Suppressor macrophage treated with lipopolysaccharide for 1 hour (primary cell): ENCODE measurements around the gene PTPN5.

ENCODE experiments used
- DNase-seq, 3 donors: peaks; one replicate each; pipeline ENCODE4 v3.0.0-alpha.2; 2020 to 2022

PTPN5 gene

GRCh38 chr11:18736590-18737148, 54.9 kb downstream of the PTPN5 start:
- DNase-seq = no peak

DNA sequence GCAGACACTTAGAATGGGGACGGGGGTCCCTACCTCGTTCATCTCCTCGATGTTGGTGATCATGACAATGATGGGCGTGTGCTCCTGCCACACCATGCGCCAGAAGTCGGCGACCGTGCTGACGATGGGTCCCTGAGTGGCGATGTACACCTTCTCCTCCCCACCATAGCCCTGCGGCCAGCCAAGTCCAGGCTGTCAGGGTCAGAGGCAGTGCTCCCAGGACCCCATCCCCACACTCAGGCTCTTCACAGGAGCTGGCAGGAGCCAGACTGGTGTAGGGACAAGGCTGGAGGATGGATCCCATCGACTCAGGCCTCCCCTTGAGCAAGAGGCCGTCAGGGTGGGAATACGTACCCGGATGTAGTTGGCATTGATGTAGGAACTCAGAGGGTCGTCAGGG, 58.4 kb downstream of the PTPN5 start:
- DNase-seq = no peak

DNA sequence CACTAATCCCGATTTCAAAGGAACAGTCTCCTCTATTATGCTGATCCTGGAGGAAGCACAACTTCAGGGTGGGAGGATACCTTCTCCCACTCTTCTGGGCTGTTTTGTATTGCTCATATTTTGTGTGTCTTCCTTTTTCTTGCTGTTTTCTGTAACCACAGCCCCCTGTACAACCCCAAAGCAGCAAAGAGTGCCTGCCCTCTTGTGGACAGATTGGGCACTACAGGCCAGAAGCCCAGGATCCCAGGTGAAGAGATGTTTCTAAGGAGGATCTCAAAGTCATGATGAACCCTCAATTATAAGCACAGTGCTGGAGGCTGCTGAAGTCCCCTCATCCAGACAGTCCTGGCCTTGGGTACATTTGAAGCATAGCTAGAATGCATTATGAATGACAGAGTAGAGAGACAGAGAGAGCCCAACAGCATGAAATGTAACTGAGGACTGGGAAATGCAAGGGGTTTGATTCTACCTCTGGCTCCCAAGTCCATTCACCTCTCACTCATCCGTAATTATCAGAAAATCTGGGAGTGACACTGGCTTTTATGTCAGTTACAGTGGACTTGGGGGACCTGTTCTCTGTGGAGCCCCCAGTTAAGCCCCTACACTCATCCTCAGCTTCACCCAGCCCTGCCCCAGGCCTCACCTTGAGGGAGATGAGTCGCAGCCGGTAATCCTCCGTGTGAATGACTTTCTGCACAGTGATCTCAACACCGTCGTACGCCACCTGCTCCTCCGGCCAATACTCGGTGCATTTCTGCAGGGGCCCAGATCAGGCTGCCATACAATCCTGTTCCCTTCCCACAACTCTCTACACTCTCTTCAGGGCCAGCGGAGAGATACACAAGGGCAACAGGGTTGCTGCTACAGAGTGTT, 59.4 kb downstream of the PTPN5 start:
- DNase-seq = peak; percentile 53 to 66 (median 63)

DNA sequence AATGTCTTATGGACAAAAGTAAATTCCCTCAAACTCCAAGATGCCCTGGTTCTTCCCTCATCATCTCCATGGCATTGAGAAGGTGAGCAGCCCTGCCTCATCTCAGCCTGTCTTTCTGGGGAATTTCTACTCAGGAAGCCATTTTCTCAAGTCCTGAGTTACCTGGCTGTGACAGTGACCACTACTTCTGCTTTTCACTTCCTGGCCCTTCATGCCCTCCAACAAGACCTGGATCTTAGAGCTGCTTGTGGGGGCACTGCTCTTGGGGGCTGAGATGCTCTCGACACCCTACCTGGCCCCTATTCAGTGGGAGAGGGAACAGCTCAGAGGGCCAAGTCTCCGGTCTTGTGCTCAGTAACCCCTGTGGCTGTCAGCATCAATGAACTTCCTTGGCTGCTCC, 60.2 kb downstream of the PTPN5 start:
- no peak for DNase-seq

DNA sequence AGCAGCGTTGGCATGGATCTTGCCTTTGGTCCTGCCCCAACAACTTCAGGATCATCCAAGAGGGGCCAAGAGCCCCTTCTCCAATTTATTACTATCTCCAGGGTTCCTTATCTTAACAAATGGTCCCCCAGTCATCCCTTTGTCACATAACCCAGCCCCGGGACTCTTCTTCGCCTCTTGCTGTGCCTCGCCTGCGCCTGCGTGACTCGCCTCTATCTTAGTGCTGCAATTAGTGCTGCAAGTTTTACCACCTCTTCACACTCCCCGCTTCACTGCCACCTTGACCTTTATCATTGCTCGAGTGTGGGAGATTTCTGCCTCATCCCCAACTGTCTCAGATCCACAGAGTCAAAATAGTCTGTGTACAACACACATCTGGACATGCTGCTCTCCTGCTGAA, 61.6 kb downstream of the PTPN5 start:
- DNase-seq = no peak

DNA sequence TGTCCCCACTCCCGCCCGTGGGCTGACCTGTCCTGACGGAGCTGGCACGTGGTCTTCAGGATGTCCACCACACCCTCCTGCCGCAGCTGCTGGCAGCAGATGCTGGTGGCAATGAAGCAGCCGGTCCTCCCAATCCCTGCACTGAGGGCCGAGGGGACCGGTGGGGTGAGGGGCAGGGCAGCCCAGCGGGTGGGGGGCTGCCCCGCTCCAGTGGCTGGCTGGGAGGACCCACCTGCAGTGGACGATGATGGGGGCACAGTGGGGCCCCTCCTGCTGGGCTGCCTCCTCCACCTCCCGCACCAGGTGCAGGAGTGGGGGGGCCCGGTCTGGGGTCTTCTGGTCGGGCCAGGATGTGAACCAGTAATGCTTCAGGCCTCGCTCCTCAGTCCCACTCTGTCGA, 62.2 kb downstream of the PTPN5 start:
- DNase-seq = no peak

- no peak for DNase-seq
Observed at GRCh38 chr11:18728658-18729057, 62.9 kb downstream of the PTPN5 start.

DNA sequence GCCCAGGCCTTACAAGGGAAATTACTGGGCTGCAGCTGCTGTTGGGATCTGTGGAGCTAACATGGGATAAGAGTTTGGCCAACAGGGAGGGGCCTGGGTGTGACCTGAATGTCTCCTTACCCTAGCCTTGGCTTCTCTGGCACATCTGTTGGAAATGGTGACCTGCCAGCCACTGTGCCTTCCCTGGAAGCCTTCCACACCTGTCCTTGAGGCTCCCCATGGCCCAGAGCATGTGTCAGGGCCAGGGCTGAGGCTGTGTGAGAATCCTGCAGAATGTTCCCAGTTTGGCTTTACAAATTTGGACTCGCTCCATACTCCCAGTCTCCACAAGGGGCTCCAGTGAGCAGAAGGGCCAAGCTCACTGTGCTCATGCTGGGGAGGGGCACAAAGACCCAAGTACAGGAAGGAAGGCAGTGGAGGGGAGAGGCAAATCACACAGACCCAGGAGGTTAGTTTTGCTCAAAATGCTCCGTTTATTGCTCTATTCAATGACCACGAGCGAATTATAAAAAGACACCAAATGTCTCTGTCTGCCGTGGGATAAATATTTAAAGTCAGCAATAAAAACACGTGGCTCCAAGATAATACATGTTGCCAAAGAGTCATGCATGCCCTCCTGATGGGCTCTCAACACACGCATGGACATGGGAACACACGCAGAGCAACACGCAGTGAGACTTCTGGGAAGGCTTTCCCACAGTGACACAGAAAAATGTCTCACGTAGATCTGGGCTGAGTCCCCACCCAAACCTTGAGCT, 63.9 kb downstream of the PTPN5 start:
- peak; percentile 51 to 65 (median 60) for DNase-seq

DNA sequence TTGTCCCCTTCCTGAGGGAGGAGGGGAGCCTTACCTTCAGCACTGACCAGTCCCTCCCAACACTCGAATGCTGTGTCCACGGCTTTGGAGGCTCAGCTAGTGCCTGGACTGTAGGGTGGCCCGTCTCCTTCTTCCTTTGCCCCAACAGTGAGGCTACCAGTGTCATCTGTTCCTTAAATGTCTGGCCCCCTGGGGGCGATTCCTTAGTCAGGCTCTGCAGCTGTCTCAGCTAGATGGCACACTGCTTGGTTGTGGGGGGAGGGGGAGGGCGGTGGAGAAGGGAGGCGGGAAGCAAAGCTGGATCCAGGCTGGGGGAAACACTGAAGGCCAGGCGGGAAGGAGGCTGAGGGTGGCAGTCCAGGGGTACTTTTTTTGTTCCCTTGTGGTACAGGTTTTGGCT, 65.6 kb downstream of the PTPN5 start, which contains the start of gene IGSF22:
Gene IGSF22 (minus strand): TSS at position 149 of the 400 bp plus-strand sequence. CDS start 1,952 bp downstream, outside the sequence.
- no peak for DNase-seq

DNA sequence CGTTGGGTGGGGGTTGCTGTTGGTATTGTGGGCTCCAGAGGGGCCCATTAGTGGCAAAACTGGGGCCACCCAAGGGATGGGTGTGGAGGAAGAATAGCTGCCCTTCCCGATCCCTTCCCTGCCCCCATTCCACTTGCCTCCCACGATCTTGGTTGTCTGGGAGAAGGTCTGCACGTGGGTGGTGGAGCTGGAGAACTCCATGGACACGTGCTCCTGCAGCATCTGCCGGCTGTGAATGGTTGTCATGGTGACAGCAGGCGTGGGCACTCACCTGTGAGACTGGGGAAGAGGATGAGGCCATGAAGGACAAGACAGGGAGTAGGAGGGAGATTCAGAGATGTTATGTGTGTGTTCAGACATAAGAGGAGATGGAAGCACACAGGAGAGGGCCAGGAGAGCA, 67.6 kb downstream of the PTPN5 start:
- DNase-seq = no peak

DNA sequence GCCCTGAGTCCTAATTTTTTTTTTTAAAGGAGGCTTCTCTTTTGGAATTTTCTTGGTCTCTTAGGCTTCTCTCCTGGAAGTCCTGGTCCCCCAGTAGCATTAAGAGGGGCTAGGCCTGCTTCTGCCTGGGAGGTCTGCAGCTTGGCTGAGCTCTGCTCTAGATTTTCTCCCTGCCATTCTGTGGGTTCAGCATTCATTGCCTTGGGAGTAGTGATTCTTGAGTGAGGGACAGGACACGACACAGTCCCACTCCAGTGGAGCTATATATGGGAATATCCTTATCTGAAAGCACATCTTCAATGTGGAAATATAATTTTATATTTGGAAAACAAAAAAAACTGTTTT, 69.3 kb downstream of the PTPN5 start:
- DNase-seq = no peak

DNA sequence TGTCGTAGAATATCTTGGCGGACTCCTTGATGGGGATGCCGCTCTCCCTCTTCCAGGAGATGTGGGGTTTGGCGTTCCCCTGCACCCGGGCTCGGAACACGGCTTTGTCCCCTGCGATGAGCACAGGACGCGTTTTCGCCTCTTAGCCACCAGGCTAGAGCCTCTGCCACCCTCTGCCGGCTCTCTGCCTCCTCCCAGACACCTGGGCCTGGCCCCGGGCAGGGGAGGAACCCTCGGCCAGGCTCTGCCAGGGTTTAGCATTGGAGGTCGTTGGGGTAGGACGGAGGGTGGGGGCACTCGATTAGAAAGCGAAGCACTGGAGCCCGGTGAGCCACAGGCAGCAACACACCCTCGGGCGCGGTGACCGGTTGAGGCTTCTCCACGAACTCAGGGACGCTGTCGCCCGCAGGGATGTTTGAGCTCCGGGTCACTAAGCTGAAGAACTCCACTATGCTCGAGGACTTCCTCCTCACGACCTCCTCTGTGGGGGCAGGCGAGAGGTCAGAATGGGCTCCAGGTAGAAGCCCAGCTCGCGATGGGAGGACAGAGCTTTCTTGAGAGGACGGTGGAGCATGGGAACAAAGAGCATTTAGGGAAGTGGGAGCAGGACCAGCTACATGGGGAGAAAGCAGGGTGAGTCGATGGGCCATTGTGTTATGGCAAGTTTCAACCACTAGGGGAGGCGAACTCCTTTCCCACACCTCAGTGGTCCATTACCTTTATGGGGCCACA, 69.9 kb downstream of the PTPN5 start:
- peak; percentile 68 to 75 (median 69) for DNase-seq

DNA sequence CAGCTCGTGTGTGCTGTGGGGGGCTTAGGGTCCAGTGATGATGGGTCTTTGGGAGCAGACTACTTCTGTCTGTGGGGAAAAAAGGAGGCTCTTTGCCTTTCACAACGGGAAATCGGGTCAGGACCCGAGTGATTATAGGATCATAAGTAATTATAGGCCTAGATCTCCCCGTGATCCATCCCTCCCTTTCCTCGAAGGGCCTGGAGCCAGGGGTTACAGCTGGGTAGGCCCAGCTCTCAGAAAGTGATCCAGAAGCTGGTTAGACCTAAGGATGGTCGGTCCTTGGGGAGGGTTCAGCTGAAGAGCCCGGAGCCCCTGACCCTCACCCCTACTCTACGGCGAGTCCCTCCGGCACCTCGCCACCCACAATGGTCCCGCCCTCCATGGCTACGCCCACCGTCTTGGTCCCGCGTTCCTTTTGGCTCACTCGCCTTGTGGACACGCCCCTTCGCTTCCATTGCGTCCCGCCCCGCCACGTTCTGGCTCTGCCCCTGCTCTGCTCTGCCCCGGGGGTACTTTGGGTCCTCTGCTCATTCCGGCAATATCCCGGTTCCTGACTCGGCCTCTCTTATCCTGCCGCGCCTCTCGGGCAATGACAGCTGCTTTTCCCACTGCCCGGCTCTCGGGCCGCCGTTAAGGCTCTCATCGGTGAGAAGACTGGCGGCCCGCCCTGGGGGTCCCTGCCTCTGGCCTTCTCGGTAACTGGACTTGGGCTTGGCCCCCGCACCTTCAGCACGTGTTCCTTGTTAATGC, 70.6 kb downstream of the PTPN5 start:
- peak; percentile 55 to 74 (median 64) for DNase-seq

GRCh38 chr11:18720091-18720807, 71.3 kb downstream of the PTPN5 start:
- DNase-seq = no peak

DNA sequence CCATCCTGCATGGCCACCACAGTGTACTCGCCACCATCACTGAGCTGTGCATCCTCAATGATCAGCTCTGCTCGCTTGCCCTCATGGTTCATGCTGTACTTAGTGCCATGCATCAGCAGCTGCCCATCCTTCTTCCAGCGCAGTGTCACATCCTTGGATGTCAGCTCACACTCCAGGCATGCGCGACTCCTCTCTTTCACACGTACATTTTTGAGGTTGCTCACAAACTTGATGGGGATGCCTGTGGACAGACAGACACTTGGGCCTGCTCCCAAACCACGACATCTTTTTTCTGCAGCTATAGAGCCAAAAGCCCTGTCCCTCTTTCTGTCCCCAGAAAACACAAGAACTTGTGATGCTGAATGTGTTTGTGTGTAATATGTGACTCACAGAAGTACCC, 76.1 kb downstream of the PTPN5 start:
- no peak for DNase-seq

DNA sequence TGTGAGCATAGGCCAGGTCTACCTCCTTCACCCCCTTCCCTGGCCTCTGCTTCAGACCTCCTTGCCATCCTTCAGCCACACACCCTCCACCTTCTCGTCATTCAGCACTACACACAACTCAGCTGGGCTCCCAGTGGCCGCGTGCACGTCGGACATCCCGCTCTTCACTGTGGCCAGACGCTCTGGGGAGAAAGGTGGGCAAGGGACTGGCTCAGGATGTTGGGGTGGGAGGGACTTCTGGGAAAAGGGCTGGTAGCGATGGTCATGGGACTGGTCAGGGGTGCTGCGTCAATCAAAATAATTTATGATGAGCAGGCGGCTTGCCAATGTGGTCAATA, 77.2 kb downstream of the PTPN5 start:
- no peak for DNase-seq

- DNase-seq = no peak
Observed at GRCh38 chr11:18713646-18714442, 77.8 kb downstream of the PTPN5 start.

DNA sequence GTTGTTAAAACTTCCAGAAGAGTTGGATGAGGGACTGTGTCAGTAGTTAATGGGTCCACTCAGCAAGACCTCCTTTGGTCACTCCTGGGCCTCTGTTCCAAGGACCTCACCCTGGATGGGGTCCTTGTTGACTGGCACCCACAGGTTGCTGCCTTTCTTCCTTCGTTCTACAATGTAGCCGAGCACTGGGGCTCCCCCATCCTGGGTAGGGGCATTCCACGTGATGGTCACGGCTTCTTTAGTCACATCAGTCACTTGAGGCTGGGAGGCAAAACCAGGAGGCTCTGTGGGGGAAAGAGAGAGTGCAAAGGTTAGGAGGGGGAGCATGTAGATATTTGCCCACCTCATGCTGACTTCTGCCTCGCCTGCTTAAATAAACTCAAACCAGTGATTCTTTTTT, 81.1 kb downstream of the PTPN5 start:
- DNase-seq = no peak

- DNase-seq = no peak
Observed at GRCh38 chr11:18709414-18709813, 82.2 kb downstream of the PTPN5 start.

DNA sequence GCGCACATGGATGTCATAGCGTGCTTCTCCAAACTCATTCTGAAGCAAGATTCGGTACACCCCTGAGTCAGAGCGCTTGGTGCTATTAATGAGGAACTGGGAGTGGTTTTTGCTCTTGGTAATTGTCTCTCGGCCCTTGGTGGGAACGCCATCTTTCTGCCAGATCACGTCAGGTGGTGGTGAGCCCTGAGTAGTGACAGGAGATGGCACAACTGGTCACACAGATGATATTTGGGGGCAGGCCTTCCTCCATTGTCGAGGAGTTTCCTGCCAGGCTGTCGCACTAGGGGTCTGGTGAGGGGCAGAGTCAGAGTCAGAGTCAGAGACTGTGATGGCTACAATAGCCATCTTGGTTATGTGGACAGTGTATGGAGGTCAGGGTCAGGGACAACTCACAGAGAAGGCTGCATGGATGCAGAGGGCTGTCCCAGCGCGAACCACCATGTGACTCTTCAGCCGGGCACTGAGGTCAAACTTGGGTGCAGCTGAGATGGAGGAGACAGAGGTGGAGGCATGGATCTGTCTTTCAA, 83.7 kb downstream of the PTPN5 start:
- no peak for DNase-seq
